ENCODE results near the gene ACTL9. TPM values are rescaled to one million over a fixed set of nuclear protein-coding genes. Genes with fewer than 3 reads are reported as not detected.

ACTL9 gene
- polyA plus RNA-seq, 4 donors, result not detected

DNA sequence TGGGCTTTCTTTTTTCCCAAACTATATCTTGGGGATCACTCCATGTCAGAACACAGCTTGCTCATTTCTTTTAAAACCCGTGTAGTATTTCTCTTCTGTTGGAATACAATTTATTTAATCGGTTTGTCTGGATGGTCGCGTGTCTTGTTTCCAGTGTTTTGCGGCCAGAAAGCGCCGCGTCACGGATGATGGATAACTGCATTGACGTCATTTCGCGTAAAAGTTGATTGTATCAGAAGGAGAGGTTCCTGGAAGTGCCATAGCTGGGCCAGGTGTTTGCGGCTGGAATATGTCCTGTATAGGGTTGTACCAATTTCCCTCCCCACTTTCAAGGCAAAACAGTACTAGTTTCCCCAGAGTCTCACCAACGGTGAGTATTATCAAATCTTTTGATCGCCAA is 9.7 kb downstream of the ACTL9 start:
- DNase-seq (ENCODE audit: low read depth in 4 of 4, low spot score in 3 of 4), result no peak

DNA sequence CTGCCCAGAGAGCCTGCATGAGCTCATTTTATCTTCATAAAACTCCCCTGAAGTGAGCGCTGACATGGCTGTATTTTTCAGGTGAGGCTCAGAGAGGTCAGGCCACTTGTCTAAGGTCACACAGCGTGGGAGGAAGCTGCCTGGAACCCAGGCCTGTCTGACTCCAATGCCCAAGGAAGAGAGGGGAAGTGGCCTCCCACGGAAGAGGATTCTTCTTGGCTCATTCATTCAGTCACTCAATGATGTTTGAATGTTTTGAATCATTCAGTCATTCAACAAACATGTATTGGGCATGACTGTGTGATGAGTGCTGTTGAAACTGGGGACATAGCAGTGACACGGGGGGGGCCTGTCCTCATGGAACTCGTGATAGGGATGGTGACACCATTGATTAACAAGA is 12.0 kb downstream of the ACTL9 start:
- no peak for DNase-seq (ENCODE audit: low read depth in 4 of 4, low spot score in 3 of 4)

DNA sequence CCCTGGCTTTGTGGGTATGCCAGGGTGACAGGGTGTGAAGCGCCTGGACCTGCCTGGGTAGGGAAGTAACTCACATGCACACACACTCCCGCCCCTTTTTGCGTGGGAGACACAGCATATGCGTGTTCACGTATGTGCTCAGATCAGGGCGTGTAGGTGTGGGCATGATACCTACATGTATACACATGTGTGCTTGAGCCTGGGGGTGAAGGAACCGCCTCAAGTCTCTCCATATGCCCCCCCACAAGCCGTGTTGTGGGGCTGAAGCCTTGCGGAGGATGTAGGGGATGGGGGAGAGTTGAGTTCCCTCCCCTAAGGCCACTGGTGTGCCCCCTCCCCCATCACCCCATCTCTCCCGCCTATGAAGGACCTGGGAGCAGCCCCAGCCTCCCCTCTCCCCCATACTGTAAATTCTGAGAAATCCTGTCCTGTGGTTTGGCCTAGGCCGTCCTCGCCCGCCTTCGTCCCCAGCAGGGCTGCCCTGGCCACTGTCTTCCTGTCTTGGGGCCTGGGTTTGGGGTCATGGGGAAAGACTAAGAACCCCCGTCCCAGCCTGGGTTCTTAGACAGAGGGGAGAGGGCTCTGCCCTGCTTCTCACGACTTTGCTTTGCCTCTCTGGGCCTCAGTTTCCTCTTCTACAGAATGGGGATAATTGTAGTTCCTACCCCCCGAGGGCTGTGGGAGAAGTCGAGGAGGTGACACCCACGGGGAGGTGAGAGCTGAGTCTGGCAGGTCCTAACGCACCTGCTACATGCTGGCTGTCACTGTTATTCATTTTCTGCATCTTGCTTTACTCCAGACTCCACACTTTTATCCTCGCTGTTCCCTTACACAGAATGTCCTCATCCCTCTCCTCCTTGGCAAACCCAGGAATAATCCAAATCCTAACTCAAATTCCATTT is 14.3 kb downstream of the ACTL9 start:
- DNase-seq (ENCODE audit: low read depth in 4 of 4, low spot score in 3 of 4), result no peak

DNA sequence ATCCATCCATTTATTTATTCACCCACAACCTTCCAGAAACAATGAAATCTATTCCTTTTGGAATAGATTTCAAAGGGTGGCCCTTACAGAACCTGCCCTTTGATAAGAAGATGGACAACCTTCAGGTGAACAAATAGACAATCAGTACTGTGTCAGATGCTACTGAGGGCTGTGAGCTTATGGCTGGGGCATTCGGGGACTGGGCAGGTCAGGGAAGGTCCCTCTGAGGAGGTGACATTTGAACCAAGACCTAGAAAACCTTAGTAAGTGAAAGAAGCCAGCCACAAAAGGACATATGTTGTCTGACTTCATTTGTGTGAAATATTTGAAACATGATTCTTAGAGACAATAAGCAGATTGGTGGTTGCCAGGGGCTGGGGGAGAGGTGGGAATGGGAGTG is 15.7 kb downstream of the ACTL9 start:
- DNase-seq (ENCODE audit: low read depth in 4 of 4, low spot score in 3 of 4), result no peak

DNA sequence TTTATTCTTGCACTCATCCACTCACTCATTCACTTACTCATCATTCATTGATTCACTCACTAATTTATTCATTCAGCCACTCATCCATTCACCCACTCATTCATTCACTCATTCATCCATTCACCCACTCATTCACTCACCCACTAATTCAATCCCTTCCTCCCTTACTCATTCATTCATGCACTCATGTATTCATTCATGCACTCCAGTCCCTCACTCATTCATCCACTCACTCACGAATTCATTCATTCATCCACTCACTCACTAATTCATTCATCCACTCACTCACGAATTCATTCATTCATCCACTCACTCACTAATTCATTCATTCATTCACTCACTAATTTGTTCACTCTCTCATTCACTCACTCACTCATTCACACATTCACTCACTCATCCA is 16.1 kb downstream of the ACTL9 start:
- no peak for DNase-seq (ENCODE audit: low read depth in 4 of 4, low spot score in 3 of 4)

DNA sequence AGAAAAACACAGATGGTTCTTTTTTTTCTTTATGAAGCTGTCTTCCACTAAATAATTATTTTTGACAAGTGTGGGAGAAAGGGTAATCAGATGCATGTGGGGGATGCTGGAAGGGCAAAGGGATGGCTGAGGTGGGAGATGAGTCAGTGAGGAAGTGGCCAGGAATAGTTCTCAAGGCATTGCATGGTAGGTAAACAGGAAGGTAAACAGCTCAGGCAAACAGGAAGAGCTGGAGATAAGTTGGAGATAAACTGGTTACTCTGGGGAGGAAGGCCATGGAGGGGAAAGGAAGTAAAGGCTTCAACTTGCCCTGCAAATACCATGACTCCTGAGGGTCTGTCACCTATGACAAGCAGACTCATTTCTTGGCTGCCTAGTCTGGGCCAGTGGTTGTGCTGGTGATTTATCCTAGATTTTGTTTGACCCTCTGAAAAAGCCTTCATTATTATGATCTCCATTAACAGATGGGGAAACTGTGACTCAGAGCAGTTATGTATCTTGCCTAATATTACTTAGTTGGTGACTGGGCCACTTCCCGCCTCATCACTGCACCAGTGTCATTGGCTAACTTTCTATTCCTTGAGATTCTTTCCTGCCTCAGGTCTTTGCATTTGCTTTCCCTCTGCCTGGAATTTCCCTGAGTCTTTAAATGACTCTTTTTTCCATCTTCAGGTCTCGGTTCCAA is 17.1 kb downstream of the ACTL9 start:
- DNase-seq (ENCODE audit: low read depth in 4 of 4, low spot score in 3 of 4), result no peak

DNA sequence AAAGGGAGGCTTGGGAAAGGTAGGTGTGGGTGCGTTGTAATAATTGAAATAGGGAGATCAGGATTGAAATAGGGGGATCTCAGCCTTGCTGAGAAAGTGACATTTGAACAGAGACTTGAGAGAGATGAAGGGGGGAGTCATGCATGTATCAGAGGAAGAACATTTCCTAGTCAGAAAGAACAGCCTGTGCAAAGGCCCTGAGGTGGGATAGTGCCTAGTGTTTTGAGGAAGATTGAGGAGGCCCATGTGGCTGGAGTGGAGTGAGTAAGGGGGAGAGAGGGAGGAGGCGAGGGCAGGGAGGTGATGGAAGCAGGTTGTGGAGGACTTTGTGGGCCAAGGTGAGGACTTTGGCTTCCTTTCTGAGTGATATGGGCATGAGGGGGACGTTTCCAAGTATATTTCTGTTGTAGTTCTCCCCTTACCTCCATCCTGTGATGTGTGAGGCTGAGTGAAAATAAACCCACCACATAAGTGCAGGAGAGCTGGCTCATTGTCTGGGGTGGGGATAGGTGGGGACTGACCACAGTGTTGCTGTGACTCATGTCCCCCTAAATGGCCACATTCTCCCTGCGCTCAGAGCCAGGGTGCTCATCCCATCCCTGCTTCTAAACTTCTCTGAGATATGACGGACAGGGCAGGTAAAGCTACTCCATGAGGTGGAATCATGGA is 17.8 kb downstream of the ACTL9 start:
- no peak for DNase-seq (ENCODE audit: low read depth in 4 of 4, low spot score in 3 of 4)

DNA sequence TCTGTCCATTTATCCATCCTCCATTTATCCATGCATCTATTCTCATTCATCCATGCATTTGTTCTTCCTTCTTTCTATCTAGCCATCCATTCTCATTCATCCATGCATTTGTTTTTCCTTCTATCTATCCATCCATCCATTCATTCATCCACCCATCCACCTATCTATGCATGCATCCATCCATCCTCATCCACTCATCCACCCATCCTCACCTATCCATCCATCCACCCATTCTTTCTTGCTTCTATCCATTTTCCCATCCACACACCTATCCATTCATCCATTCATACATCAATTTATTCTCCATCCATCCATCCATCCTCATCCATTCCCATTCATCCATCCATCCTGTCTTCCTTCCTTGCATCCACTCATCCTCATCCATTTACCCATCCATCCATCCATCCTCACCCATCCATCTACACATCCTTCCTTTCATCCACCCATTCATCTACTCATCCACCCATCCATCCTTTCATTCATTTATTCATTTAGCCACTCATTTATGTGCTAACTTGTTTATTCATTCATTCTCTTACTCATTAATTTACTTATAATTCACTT is 20.3 kb downstream of the ACTL9 start:
- no peak for DNase-seq (ENCODE audit: low read depth in 4 of 4, low spot score in 3 of 4)

DNA sequence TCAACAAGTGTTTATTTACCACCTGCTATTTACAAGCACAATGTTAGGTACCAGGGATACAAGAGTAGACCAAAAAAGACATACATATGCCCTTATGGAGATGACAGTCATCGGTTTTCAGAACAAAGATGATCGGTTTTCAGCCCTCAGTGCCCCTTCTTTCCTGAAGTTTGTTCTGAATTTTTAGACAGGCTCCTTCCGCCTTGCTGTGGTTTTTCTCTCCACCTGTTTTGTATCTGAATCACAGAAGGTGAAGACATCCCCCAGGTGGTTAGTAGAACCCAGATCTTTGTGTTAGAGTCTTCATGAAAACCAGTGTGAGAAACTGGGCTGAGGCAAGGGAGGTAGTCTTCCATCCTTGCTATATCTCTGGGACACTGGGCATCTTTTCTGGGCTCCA is 23.5 kb downstream of the ACTL9 start:
- DNase-seq (ENCODE audit: low read depth in 4 of 4, low spot score in 3 of 4), result no peak

DNA sequence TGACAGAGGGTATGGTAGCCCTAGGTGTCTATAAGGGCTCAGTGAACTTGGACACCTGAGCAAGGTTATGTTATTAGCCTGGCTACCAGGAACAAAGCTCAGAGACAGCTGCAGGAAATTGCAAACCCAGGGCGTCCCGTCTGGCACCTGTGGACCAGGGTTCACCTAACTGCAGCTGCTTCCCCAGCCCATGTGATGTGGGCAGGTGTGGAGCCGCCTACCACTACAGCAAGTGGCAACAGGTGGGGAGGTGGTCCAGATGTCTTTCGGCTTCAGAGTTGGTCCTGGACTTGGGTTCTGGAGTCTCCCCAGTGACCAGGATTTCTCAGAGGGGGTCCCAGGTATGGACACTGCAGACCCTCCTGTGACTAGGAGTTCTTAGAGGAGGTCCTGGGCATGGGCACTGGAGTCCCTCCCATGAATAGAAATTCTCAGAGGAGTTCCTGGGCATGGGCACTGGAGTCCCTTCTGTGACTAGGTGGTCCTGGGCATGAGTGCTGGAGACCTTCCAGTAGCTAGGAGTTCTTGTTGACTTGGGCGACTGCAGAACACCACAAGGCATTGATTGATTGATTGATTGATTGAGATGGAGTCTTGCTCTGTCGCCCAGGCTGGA is 25.2 kb downstream of the ACTL9 start:
- no peak for DNase-seq (ENCODE audit: low read depth in 4 of 4, low spot score in 3 of 4)

DNA sequence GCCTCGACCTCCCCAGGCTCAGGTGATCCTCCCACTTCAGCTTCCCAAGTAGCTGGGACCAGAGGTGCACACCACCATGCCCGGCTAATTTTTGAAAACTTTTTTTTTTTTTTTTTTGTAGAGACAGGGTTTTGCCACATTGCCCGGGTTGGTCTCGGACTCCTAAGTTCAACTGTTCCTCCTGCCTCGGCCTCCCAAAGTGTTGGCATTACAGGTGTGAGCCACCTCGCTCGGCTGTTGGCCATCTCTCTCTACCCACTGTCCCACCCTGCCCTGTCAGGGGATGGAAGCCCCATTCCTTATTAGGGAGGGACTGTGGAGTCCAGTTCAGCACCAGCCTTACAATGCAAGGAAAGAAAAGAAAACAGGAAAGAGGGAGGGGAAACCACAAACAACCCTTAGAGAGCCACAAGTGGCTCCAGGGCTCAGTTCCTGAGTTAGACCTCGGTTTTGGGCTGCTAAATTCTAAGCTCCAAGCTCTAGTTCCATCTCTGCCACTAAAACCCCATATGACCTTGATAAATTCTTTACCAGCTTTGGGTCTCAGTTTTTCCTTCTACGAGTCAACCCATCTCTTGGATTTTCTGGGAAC is 31.7 kb downstream of the ACTL9 start:
- DNase-seq (ENCODE audit: low read depth in 4 of 4, low spot score in 3 of 4), result no peak

DNA sequence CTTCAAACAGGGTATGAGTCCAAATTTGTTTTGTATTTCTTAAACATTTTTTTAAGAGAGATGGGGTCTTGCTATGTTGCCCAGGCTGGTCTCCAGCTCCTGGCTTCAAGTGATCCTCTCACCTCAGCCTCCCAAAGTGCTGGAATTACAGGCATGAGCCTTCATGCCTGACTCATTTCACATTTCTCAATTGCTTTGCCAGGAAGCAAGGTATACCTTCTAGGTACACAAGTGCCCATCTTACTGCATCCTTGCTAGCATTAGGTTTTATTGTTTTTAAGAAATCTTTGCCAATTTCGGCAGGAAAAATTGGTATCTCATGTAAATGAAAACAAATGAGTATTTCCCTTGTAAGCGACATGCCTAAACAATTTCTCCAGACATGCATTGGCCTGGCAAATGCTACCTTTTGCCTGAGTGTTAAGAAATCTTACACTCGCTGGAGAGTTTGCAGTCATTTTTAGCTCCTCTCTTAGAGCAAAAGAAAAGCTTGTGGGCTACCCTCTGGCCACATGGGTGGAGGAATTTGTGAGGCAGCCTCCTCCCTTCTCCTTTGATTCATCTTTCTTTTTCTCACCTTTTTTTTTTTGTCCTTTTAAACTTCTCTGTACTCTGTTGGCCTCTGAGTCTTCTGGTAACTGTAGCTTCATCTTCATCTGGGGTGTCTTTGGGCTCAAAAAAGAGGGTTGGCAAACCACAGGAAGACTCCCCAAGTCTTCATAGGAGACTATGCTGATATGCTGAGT is 33.0 kb downstream of the ACTL9 start:
- DNase-seq (ENCODE audit: low read depth in 4 of 4, low spot score in 3 of 4), result no peak

DNA sequence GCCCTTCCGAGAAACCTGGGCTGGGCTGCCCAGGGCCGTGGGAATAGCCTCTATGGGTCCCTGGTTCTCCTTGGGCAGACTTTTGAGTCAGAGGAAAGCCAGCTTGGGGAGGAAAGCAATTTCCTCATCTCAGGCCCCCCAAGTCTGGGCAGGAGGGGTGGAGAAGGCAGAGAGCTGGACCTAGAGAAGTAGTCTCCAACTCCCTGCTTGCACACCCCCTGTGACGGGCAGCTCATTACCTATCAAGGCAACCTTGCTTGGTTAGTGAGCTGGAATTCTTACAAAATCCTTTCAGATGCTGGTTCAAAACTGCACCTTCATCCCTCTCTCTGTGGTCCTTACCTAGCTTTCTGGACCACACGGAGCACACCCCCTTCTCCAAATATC is 33.9 kb downstream of the ACTL9 start:
- no peak for DNase-seq (ENCODE audit: low read depth in 4 of 4, low spot score in 3 of 4)

DNA sequence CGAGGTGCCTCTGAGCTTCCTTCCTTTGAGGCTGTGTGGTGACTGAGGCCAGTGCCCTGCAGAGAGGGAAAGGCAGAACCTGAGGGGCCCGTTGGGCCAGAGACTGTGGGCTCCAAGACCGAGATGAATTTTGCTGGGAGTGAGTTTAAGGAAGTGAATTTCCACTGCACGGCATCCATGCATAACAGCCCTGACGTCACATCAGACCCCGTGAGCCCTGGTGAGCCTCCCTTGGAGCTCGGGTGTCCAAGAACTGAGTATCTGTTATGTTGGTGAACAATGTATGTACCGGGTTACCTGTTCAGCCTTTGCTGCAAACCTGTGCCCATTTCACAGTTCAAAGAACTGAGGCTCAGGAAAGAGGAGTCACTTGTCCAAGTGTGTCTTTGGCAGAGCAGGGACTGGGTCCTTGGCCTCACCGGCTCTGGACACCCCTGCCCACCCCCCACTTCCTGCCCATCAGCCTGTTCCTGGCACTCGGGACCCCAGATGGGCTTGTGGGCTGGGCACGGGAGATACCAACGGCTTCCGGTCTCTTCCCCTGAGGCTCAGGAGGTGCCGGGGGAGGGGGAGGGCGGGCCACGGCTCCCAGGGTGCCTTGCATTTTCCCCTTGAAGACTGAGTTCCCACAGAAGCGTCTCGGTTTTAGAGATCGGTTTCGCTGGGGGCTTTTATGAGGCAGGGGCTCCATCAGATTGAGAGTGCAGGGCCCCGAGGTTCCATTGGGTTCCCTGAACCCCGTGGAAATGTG is 34.5 kb downstream of the ACTL9 start:
- no peak for DNase-seq (ENCODE audit: low read depth in 4 of 4, low spot score in 3 of 4)

DNA sequence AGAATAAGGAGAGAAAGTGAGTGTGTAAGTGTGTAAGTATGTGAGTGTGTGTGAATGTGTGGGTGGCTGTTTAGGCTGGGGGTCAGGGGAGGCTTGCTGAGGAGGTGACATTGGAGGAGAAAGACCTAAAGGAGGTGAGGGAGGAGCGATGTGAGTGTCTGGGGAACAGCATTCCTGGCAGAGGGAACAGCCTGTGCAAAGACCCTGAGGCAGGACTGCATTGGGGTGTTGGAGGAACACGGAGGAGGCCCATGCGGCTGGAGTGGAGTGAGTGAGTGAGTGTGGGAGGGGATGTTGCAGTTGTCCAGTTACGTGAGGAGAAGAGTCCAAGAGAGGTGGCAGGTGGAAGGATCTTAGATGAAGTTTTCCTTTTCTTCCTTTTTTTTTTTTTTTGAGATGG is 36.3 kb downstream of the ACTL9 start:
- no peak for DNase-seq (ENCODE audit: low read depth in 4 of 4, low spot score in 3 of 4)

DNA sequence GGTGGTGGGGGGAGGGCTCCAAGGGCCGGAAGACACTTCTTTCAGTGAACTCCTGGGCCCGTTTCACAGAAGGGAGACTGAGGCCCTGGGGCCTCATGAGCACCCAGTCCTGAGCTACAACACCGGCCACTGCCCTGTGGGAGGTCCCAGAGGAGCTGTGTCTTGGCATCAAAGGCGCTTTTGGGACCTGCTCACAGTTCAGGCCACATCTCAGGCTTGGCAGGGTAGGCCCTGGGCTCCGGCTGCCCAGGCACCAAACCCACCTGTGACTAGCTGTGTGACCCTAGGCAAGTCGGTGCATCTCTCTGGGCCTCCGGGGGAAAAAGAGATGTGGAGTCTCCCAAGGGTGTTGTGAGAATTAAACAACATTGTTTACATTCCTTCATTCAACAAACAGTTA is 38.7 kb downstream of the ACTL9 start:
- no peak for DNase-seq (ENCODE audit: low read depth in 4 of 4, low spot score in 3 of 4)

DNA sequence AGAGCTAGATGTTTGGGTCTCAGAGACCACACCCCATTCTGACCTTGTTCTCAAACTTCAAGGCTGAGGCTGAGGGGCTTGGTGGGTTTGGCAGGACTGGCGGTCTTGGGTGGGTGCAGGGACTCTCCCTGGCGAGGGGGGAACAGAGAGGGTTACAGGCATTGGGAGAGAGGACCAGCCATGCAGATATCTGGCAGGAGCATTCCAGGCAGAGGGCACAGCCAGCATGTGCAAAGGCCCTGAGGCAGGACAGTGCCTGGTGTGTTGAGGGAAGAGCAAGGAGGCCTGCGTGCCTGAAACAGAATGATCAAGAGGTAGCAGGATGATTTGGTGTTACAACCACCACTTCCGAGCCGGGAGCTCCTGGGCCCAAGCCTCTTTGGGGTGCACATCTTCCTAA is 40.7 kb downstream of the ACTL9 start:
- DNase-seq (ENCODE audit: low read depth in 4 of 4, low spot score in 3 of 4), result no peak

DNA sequence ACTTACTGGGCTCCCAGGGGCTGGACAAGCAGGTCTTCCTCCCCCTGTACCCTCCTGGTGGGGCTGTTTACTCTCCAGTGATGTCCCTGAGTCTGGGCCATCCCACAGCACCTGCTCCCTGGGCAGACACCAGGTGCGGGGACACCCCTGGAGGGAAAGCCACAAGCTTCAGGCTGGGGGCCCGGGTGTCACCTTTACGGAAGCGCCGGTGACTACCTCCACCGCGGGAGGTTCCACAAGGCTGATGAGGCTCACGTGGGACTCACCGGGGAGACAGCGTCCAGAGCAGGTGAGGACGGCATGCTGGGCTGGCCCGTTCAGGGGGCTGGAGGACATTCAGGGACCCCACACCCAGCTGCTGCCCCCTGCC is 43.3 kb downstream of the ACTL9 start:
- no peak for DNase-seq (ENCODE audit: low read depth in 4 of 4, low spot score in 3 of 4)
